ENCODE results near the gene CEP112. TPM values are rescaled to one million over a fixed set of nuclear protein-coding genes. Genes with fewer than 3 reads are reported as not detected.

CEP112 gene
- 26.3 TPM for total RNA-seq (ENCODE audit: unreplicated experiment)
- long read RNA-seq, partial matches to known transcripts, result 2 of 8 reads
- long read RNA-seq, other reads (novel, unspliced or antisense), result 5 of 8 reads

GRCh38 chr17:66191593-66192377 lies at the start of gene CEP112:
CEP112 (minus strand) TSS chr17:66192133.
- H3K27ac Mint-ChIP-seq (ENCODE audit: unreplicated experiment), result peak within 1 kb of the TSS; percentile 91
- H3K4me3 Mint-ChIP-seq (ENCODE audit: unreplicated experiment), result peak within 1 kb of the TSS; percentile 95
- no peaks in the 10 kb centered on the region for H3K36me3 Mint-ChIP-seq (ENCODE audit: low read depth, unreplicated experiment)
- no peaks in the 10 kb centered on the region for H3K9me3 Mint-ChIP-seq (ENCODE audit: unreplicated experiment)
- peaks cover 14% of the 10 kb centered on the region for H3K4me1 Mint-ChIP-seq (ENCODE audit: unreplicated experiment)
- H3K27me3 Mint-ChIP-seq (ENCODE audit: unreplicated experiment), result peaks cover 5% of the 10 kb centered on the region
- DNase-seq (ENCODE audit: low spot score), result peak; percentile 98
- TF ChIP-seq, protein P1, sequence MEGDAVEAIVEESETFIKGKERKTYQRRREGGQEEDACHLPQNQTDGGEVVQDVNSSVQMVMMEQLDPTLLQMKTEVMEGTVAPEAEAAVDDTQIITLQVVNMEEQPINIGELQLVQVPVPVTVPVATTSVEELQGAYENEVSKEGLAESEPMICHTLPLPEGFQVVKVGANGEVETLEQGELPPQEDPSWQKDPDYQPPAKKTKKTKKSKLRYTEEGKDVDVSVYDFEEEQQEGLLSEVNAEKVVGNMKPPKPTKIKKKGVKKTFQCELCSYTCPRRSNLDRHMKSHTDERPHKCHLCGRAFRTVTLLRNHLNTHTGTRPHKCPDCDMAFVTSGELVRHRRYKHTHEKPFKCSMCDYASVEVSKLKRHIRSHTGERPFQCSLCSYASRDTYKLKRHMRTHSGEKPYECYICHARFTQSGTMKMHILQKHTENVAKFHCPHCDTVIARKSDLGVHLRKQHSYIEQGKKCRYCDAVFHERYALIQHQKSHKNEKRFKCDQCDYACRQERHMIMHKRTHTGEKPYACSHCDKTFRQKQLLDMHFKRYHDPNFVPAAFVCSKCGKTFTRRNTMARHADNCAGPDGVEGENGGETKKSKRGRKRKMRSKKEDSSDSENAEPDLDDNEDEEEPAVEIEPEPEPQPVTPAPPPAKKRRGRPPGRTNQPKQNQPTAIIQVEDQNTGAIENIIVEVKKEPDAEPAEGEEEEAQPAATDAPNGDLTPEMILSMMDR (IDR thresholded peaks at IDR 0.05; ENCODE audit: unreplicated experiment), result no peak

DNA sequence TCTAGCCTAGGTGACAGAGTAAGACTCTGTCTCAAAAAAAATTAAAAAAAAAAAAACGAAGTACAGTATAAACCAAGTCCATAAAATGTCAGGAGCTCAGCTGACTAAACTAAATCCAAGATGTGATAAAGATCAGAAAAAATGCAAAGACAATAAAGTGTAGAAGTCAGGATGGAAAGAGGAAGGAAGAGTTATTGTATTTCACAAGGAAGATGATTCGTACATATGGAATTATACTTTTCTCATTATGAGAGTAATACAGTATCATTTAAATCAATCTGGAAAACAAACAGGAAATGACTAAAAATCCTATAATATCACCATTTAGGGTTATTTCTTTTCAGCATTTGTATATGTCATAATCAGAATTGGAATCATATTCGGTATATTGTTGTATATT lies 48.7 kb upstream of the CEP112 start:
- H3K27me3 Mint-ChIP-seq (ENCODE audit: unreplicated experiment), result no peaks in the 10 kb centered on the region
- no peak for DNase-seq (ENCODE audit: low spot score)
- H3K9me3 Mint-ChIP-seq (ENCODE audit: unreplicated experiment), result no peaks in the 10 kb centered on the region
- no peak overlapping the region for H3K4me3 Mint-ChIP-seq (ENCODE audit: unreplicated experiment)
- no peaks in the 10 kb centered on the region for H3K4me1 Mint-ChIP-seq (ENCODE audit: unreplicated experiment)
- H3K27ac Mint-ChIP-seq (ENCODE audit: unreplicated experiment), result no peak overlapping the region
- TF ChIP-seq, protein P1 (IDR thresholded peaks at IDR 0.05; ENCODE audit: unreplicated experiment), result no peak
- no peaks in the 10 kb centered on the region for H3K36me3 Mint-ChIP-seq (ENCODE audit: low read depth, unreplicated experiment)

GRCh38 chr17:66240013-66240412 lies 48.1 kb upstream of the CEP112 start:
- no peaks in the 10 kb centered on the region for H3K4me1 Mint-ChIP-seq (ENCODE audit: unreplicated experiment)
- no peak overlapping the region for H3K4me3 Mint-ChIP-seq (ENCODE audit: unreplicated experiment)
- H3K9me3 Mint-ChIP-seq (ENCODE audit: unreplicated experiment), result no peaks in the 10 kb centered on the region
- no peak for DNase-seq (ENCODE audit: low spot score)
- H3K36me3 Mint-ChIP-seq (ENCODE audit: low read depth, unreplicated experiment), result no peaks in the 10 kb centered on the region
- H3K27me3 Mint-ChIP-seq (ENCODE audit: unreplicated experiment), result no peaks in the 10 kb centered on the region
- H3K27ac Mint-ChIP-seq (ENCODE audit: unreplicated experiment), result no peak overlapping the region
- TF ChIP-seq, protein P1 (IDR thresholded peaks at IDR 0.05; ENCODE audit: unreplicated experiment), result no peak

- H3K9me3 Mint-ChIP-seq (ENCODE audit: unreplicated experiment), result no peaks in the 10 kb centered on the region
- no peaks in the 10 kb centered on the region for H3K27me3 Mint-ChIP-seq (ENCODE audit: unreplicated experiment)
- TF ChIP-seq, protein P1 (IDR thresholded peaks at IDR 0.05; ENCODE audit: unreplicated experiment), result no peak
- DNase-seq (ENCODE audit: low spot score), result no peak
- H3K27ac Mint-ChIP-seq (ENCODE audit: unreplicated experiment), result no peak overlapping the region
- no peaks in the 10 kb centered on the region for H3K4me1 Mint-ChIP-seq (ENCODE audit: unreplicated experiment)
- H3K36me3 Mint-ChIP-seq (ENCODE audit: low read depth, unreplicated experiment), result no peaks in the 10 kb centered on the region
- H3K4me3 Mint-ChIP-seq (ENCODE audit: unreplicated experiment), result no peak overlapping the region
Measured at GRCh38 chr17:66235377-66235994, 43.6 kb upstream of the CEP112 start.

GRCh38 chr17:66234611-66235010 lies 42.7 kb upstream of the CEP112 start:
- DNase-seq (ENCODE audit: low spot score), result no peak
- TF ChIP-seq, protein P1 (IDR thresholded peaks at IDR 0.05; ENCODE audit: unreplicated experiment), result no peak
- Mint-ChIP-seq H3K27ac (ENCODE audit: unreplicated experiment) (no peak overlapping the region), H3K27me3 (ENCODE audit: unreplicated experiment) (no peaks in the 10 kb centered on the region), H3K9me3 (ENCODE audit: unreplicated experiment) (no peaks in the 10 kb centered on the region), H3K36me3 (ENCODE audit: low read depth, unreplicated experiment) (no peaks in the 10 kb centered on the region), H3K4me3 (ENCODE audit: unreplicated experiment) (no peak overlapping the region), H3K4me1 (ENCODE audit: unreplicated experiment) (no peaks in the 10 kb centered on the region)
